IMR-90 (cell line): Measurements from ENCODE around the gene ACACA. TPM values are rescaled to one million over a fixed set of nuclear protein-coding genes. Genes with fewer than 3 reads are reported as not detected.

Source experiments
- ATAC-seq: fragments of 200-7000 bp; cut with Tn5 transposase; 2 replicates; pipeline ENCODE4 v1.9.1; 2020; ENCODE audit warnings: low read depth, mild to moderate bottlenecking, moderate library complexity
- BruUV-seq: library from RNA; stranded (reverse); fragments of 400-500 nt; replicated peaks from 2 replicates; lab custom pipeline; 2021; lab: Mats Ljungman, UMichigan
- CTCF ChIA-PET: fragments of 300-600 bp; formaldehyde crosslinking; extraction: SDS; loops from one replicate; lab custom pipeline; 2021; ENCODE audit warnings: antibody characterized with exemption; lab: Yijun Ruan, JAX
- POLR2A ChIA-PET: fragments of 300-600 bp; sonication (Branson Sonifier 250); formaldehyde crosslinking; loops from one replicate; lab custom pipeline; 2022; ENCODE audit warnings: antibody characterized with exemption; ENCODE audit not compliant: unreplicated experiment; lab: Charles Lee
- DNase-seq: peaks from one replicate; pipeline ENCODE4 v3.0.0; 2013
- H2AFZ ChIP-seq: replicated peaks from 2 replicates; pipeline ENCODE3; 2013; ENCODE audit warnings: low read length, mild to moderate bottlenecking; ENCODE audit not compliant: poor library complexity
- H2AK5ac ChIP-seq: 2 replicates; pipeline ENCODE4 v1.6.1; 2013; ENCODE audit warnings: low read depth, low read length, inconsistent platforms
- H2AK9ac ChIP-seq: replicated peaks from 2 replicates; pipeline ENCODE3; 2013; ENCODE audit warnings: mild to moderate bottlenecking, low read depth, low read length, moderate library complexity; ENCODE audit not compliant: poor library complexity
- H2BK120ac ChIP-seq: 2 replicates; pipeline ENCODE4 v1.6.1; 2013; ENCODE audit warnings: low read depth, low read length, inconsistent platforms
- H2BK15ac ChIP-seq: 3 replicates; pipeline ENCODE4 v1.6.1; 2013; ENCODE audit warnings: low read depth, low read length, inconsistent platforms
- H2BK20ac ChIP-seq: 2 replicates; pipeline ENCODE4 v1.6.1; 2013; ENCODE audit warnings: low read depth, mild to moderate bottlenecking, inconsistent platforms, low read length, moderate library complexity
- H2BK5ac ChIP-seq: 2 replicates; pipeline ENCODE4 v1.6.1; 2013; ENCODE audit warnings: mild to moderate bottlenecking, low read depth, low read length, inconsistent platforms; ENCODE audit not compliant: poor library complexity, severe bottlenecking
- H3K14ac ChIP-seq: replicated peaks from 2 replicates; pipeline ENCODE4 v1.6.1; 2013; ENCODE audit warnings: low read depth, low read length, inconsistent platforms
- H3K18ac ChIP-seq: 2 replicates; pipeline ENCODE4 v1.6.1; 2013; ENCODE audit warnings: low read depth, low read length, control low read depth
- H3K23ac ChIP-seq: 2 replicates; pipeline ENCODE4 v1.6.1; 2013; ENCODE audit warnings: low read depth, low read length, inconsistent platforms
- H3K27ac ChIP-seq: 2 replicates; pipeline ENCODE4 v1.5.1; 2013; ENCODE audit warnings: mild to moderate bottlenecking, control low read depth, low read length; ENCODE audit not compliant: insufficient read depth
- H3K27me3 ChIP-seq: 2 replicates; pipeline ENCODE4 v1.6.1; 2013; ENCODE audit warnings: low read length; ENCODE audit not compliant: control insufficient read depth, insufficient read depth
- H3K36me3 ChIP-seq: 2 replicates; pipeline ENCODE4 v1.6.1; 2013; ENCODE audit warnings: low read length, mixed read lengths; ENCODE audit not compliant: control insufficient read depth, insufficient read depth
- H3K4ac ChIP-seq: 2 replicates; pipeline ENCODE4 v1.6.1; 2013; ENCODE audit warnings: low read depth, low read length, inconsistent platforms
- H3K4me1 ChIP-seq: 2 replicates; pipeline ENCODE4 v1.6.1; 2013; ENCODE audit warnings: low read length, mixed read lengths; ENCODE audit not compliant: control insufficient read depth, insufficient read depth
- H3K4me2 ChIP-seq: 2 replicates; pipeline ENCODE4 v1.6.1; 2013; ENCODE audit warnings: low read depth, mild to moderate bottlenecking, control low read depth, low read length, moderate library complexity
- H3K4me3 ChIP-seq: 2 replicates; pipeline ENCODE4 v1.5.1; 2013; ENCODE audit warnings: low read depth, mild to moderate bottlenecking, control low read depth, low read length, moderate library complexity; ENCODE audit not compliant: insufficient read depth
- H3K56ac ChIP-seq: 2 replicates; pipeline ENCODE4 v1.6.1; 2013; ENCODE audit warnings: low read length, inconsistent platforms; ENCODE audit not compliant: insufficient read depth; ENCODE audit errors: extremely low read depth
- H3K79me1 ChIP-seq, 2 experiments: 2 replicates each; pipeline ENCODE4 v1.6.1; 2013; ENCODE audit warnings: low read length in 2 of 2, inconsistent platforms in 1 of 2, low read depth in 1 of 2
- H3K9ac ChIP-seq: 2 replicates; pipeline ENCODE4 v1.6.1; 2013; ENCODE audit warnings: low read depth, low read length, control low read depth
- H3K9me1 ChIP-seq: 2 replicates; pipeline ENCODE4 v1.6.1; 2013; ENCODE audit warnings: low read length, inconsistent platforms; ENCODE audit not compliant: insufficient read depth
- H3K9me3 ChIP-seq: 2 replicates; pipeline ENCODE4 v1.6.1; 2013; ENCODE audit warnings: low read length; ENCODE audit not compliant: control insufficient read depth, insufficient read depth
- H4K20me1 ChIP-seq: 2 replicates; pipeline ENCODE4 v1.6.1; 2013; ENCODE audit warnings: low read length, inconsistent platforms; ENCODE audit not compliant: insufficient read depth
- H4K5ac ChIP-seq: 2 replicates; pipeline ENCODE4 v1.6.1; 2013; ENCODE audit warnings: mild to moderate bottlenecking, low read depth, low read length, control low read depth
- H4K8ac ChIP-seq, 2 experiments: 2 replicates each; pipeline ENCODE4 v1.6.1; 2013; ENCODE audit warnings: low read depth in 2 of 2, low read length in 2 of 2, control low read depth in 1 of 2, inconsistent platforms in 1 of 2
- H4K91ac ChIP-seq: 2 replicates; pipeline ENCODE4 v1.6.1; 2013; ENCODE audit warnings: low read depth, low read length, inconsistent platforms; ENCODE audit not compliant: insufficient read depth
- BHLHE40 ChIP-seq: fragments of 150-350 bp; IDR thresholded peaks from 2 replicates; pipeline ENCODE4 v1.6.1; 2016; ENCODE audit warnings: mild to moderate bottlenecking, low read depth, low read length
- CEBPB ChIP-seq: IDR thresholded peaks from 2 replicates; pipeline ENCODE4 v1.6.1; 2012; ENCODE audit warnings: low read depth, low read length, improper control_type of control experiment
- CHD1 ChIP-seq: IDR thresholded peaks from 2 replicates; pipeline ENCODE4 v1.6.1; 2012; ENCODE audit warnings: low read depth, low read length, improper control_type of control experiment
- FOS ChIP-seq: fragments of 150-350 bp; IDR thresholded peaks from 2 replicates; pipeline ENCODE4 v1.6.1; 2016; ENCODE audit warnings: low read depth, low read length
- MAFK ChIP-seq: IDR thresholded peaks from 2 replicates; pipeline ENCODE4 v1.6.1; 2012; ENCODE audit warnings: low read depth, low read length, improper control_type of control experiment
- MAZ ChIP-seq: IDR thresholded peaks from 2 replicates; pipeline ENCODE4 v1.6.1; 2012; ENCODE audit warnings: low read depth, mild to moderate bottlenecking, low read length, improper control_type of control experiment, moderate library complexity, borderline replicate concordance
- NFE2L2 ChIP-seq: fragments of 150-350 bp; IDR thresholded peaks from 2 replicates; pipeline ENCODE4 v1.6.1; 2016; ENCODE audit warnings: low read depth, mild to moderate bottlenecking, low read length
- POLR2A ChIP-seq: IDR thresholded peaks from 2 replicates; pipeline ENCODE4 v1.6.1; 2012; ENCODE audit warnings: mild to moderate bottlenecking, low read depth, low read length
- RAD21 ChIP-seq: IDR thresholded peaks from 2 replicates; pipeline ENCODE4 v1.6.1; 2012; ENCODE audit warnings: low read length, improper control_type of control experiment
- RCOR1 ChIP-seq: IDR thresholded peaks from 2 replicates; pipeline ENCODE4 v1.6.1; 2012; ENCODE audit warnings: mild to moderate bottlenecking, low read length, improper control_type of control experiment; ENCODE audit not compliant: insufficient replicate concordance
- RFX5 ChIP-seq: IDR thresholded peaks from 2 replicates; pipeline ENCODE4 v1.8.0; 2012; ENCODE audit warnings: low read depth, mild to moderate bottlenecking, low read length, moderate library complexity
- SMC3 ChIP-seq: fragments of 150-350 bp; IDR thresholded peaks from 2 replicates; pipeline ENCODE4 v1.6.1; 2016; ENCODE audit warnings: low read depth, mild to moderate bottlenecking, antibody characterized with exemption, low read length, moderate library complexity
- WGBS, 2 experiments: methylation state at CpG; one replicate each; pipeline versions ENCODE4 v1.1.5 to v1.1.7; 2013; ENCODE audit warnings: missing lambda C conversion rate in 2 of 2; ENCODE audit not compliant: insufficient read length in 1 of 2; ENCODE audit errors: extremely low coverage in 2 of 2; 5-methylcytosine and 5-hydroxymethylcytosine counted together
- dilution Hi-C: fragments of 300-500 bp; cut with HindIII; formaldehyde crosslinking; loops from one replicate; pipeline ENCODE4 v1.14.3; 2018; ENCODE audit warnings: low sequenced_read_pairs; ENCODE audit not compliant: unreplicated experiment
- in situ Hi-C: fragments of 300-500 bp; cut with MboI; formaldehyde crosslinking; loops from 3 replicates; pipeline ENCODE4 v1.14.3; 2019; ENCODE audit warnings: low sequenced_read_pairs, inconsistent platforms, mixed read lengths
- intact Hi-C: fragments of 100-400 bp; cut with micrococcal nuclease; formaldehyde crosslinking; loops from 2 replicates; pipeline ENCODE4 v1.10.0; 2022
- polyA plus RNA-seq, 3 experiments: library from polyadenylated mRNA; depleted of rRNA; stranded (reverse); fragments of >200 nt; gene quantifications; 2 replicates each; pipeline ENCODE4 v1.2.3, GENCODE V29; 2012; ENCODE audit warnings: low replicate concordance in 1 of 3
- total RNA-seq: library from RNA; depleted of rRNA; stranded (reverse); fragments of >200 nt; gene quantifications from 2 replicates; pipeline ENCODE4 v1.2.3, GENCODE V29; 2012
- TF ChIP-seq, protein P1 (sequence below): fragments of 150-350 bp; IDR thresholded peaks from 2 replicates; pipeline ENCODE4 v1.6.1; 2017; ENCODE audit warnings: mild to moderate bottlenecking, antibody characterized with exemption, low read length, low read depth
- TF ChIP-seq, protein P2 (sequence below): conservative IDR thresholded peaks from 2 replicates; pipeline ENCODE4 v1.5.1; 2012; ENCODE audit warnings: mild to moderate bottlenecking, low read depth, low read length, improper control_type of control experiment

Gene ACACA
- total and polyA plus RNA-seq, 2 of the 4 experiments (the other 2 are of a cell fraction), result 21.3 to 39.1 TPM

DNA sequence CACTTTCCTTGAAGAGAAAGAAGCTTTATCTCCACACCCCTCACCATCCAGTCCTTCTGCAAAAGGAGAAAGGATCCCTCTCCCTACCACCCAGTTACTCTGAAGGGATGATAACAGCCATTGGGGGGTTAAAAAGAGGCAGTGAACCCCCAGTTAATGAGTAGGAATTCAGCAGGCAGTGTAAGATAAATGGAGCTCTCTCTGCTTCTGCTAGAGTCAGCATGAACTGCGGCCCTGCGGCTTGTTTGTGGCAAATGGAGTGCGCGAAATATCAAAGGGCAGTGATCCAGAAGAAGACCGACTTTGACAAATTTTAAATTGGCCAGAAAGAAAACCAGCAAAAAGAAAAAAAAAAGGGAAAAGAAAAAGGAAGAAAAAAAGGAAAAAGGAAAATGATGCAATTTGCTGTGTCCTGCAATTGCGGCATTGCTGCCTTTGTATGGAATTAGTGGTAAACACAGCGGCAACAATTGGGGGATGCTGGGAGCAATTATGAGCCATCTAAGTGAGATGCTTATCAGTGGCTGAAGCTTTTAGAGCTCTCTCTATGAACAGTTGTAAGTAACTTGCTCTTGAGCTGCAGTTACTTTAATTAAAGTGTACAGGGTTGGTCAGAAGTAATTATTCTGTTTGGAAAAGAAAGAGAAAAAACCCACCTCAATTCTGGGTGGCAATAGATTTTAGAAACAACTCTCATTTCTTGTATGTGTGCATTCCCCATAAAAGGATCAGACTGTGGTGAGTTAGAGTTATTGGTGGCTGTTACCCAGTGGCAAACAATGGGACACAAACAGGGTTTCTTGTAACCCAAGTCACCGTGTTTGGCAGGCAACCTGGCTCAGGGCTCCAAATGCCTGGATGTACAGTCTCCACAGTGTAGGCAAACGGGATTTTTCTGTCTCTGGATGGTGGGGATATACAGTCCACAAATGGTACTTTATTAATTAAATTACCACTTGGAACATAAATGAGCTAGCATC, 296.6 kb downstream of the ACACA start:
- Histone ChIP-seq H3K4me1 (peaks cover 8% of the 10 kb centered on the region), H3K4me3 (no peak overlapping the region), H2AK9ac (no peak overlapping the region), H2AFZ (no peak overlapping the region), H3K9ac (no peak overlapping the region), H4K5ac (no peak overlapping the region), H3K14ac (no peak overlapping the region), H3K4ac (no peak overlapping the region), H2BK120ac (no peak overlapping the region), H3K56ac (no peak overlapping the region), H3K23ac (no peak overlapping the region), H3K27me3 (no peaks in the 10 kb centered on the region), H2BK15ac (no peak overlapping the region), H3K18ac (no peak overlapping the region), H4K91ac (no peak overlapping the region), H2BK20ac (no peak overlapping the region), H3K79me1 (no peaks in the 10 kb centered on the region), H3K9me1 (no peaks in the 10 kb centered on the region), H3K27ac (no peak overlapping the region), H4K20me1 (no peaks in the 10 kb centered on the region), H2BK5ac (no peak overlapping the region), H3K4me2 (no peak overlapping the region), H2AK5ac (no peak overlapping the region), H4K8ac (no peak overlapping the region), H3K36me3 (peaks cover 9% of the 10 kb centered on the region), H3K9me3 (no peaks in the 10 kb centered on the region)
- intact Hi-C loops, result no loop called here
- ChIA-PET POLR2A (no interaction called here), CTCF (interaction anchor here (1.2 to 1.5 kb wide), 2 partner anchors 130 to 480 kb away, joined by 3 to 5 read pairs; no protein-coding TSS in a partner anchor)
- no peak for DNase-seq
- in situ Hi-C loops, result no loop called here
- dilution Hi-C loops, result no loop called here
- no TSS peak for BruUV-seq
- ATAC-seq, result no peak
- 95% methylated on average over 6 of the region's 9 CpGs; no CpG with 5 or more reads in 1 of the 2 experiments for WGBS, 2 experiments
- TF ChIP-seq, protein P1, sequence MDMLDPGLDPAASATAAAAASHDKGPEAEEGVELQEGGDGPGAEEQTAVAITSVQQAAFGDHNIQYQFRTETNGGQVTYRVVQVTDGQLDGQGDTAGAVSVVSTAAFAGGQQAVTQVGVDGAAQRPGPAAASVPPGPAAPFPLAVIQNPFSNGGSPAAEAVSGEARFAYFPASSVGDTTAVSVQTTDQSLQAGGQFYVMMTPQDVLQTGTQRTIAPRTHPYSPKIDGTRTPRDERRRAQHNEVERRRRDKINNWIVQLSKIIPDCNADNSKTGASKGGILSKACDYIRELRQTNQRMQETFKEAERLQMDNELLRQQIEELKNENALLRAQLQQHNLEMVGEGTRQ, result no peak
- no peak for TF ChIP-seq RFX5
- TF ChIP-seq MAFK, result no peak
- TF ChIP-seq CHD1, result no peak
- no peak for TF ChIP-seq NFE2L2
- TF ChIP-seq, protein P2, sequence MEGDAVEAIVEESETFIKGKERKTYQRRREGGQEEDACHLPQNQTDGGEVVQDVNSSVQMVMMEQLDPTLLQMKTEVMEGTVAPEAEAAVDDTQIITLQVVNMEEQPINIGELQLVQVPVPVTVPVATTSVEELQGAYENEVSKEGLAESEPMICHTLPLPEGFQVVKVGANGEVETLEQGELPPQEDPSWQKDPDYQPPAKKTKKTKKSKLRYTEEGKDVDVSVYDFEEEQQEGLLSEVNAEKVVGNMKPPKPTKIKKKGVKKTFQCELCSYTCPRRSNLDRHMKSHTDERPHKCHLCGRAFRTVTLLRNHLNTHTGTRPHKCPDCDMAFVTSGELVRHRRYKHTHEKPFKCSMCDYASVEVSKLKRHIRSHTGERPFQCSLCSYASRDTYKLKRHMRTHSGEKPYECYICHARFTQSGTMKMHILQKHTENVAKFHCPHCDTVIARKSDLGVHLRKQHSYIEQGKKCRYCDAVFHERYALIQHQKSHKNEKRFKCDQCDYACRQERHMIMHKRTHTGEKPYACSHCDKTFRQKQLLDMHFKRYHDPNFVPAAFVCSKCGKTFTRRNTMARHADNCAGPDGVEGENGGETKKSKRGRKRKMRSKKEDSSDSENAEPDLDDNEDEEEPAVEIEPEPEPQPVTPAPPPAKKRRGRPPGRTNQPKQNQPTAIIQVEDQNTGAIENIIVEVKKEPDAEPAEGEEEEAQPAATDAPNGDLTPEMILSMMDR, result no peak
- TF ChIP-seq POLR2A, result no peak
- TF ChIP-seq MAZ, result no peak
- no peak for TF ChIP-seq CEBPB
- no peak for TF ChIP-seq BHLHE40
- TF ChIP-seq FOS, result no peak
- no peak for TF ChIP-seq SMC3
- TF ChIP-seq RAD21, result no peak
- no peak for TF ChIP-seq RCOR1
